Kidney (tissue), 14 donors: Measurements from ENCODE around the gene GTPBP8. TPM values are rescaled to one million over a fixed set of nuclear protein-coding genes. Genes with fewer than 3 reads are reported as not detected.
A peak's percentile ranks its signal among the peaks of the same experiment; 100 is the strongest.
"Not testable (repeated sequence)": the region's sequence is repeated elsewhere in the genome, so short reads cannot be mapped to it uniquely, and the experiment has no call there.

Experiments used
- DNase-seq, 5 donors: peaks; one replicate each; pipeline ENCODE4 v3.0.0-alpha.2; 2013 to 2020
- FAIRE-seq: peaks from 2 replicates; lab custom pipeline; 2012; peaks lifted over from hg19 to GRCh38; lab: Jason Lieb, UNC
- H3K27ac ChIP-seq, 2 donors: one replicate each; pipeline ENCODE4 v1.7.0; 2013; ENCODE audit warnings: low read depth in 2 of 2, low read length in 2 of 2, inconsistent platforms in 1 of 2
- H3K27me3 ChIP-seq: one replicate; pipeline ENCODE4 v1.7.1; 2013; ENCODE audit warnings: low read length, inconsistent platforms; ENCODE audit not compliant: control insufficient read depth, insufficient read depth
- H3K36me3 ChIP-seq, 3 donors: one replicate each; pipeline versions ENCODE4 v1.7.0 to v1.7.1; 2013; ENCODE audit warnings: low read length in 3 of 3, control low read depth in 1 of 3, inconsistent platforms in 1 of 3; ENCODE audit not compliant: insufficient read depth in 3 of 3, control insufficient read depth in 2 of 3
- H3K4me1 ChIP-seq, 3 donors: one replicate each; pipeline versions ENCODE4 v1.7.0 to v1.7.1; 2013; ENCODE audit warnings: low read length in 3 of 3, inconsistent platforms in 1 of 3, low read depth in 1 of 3; ENCODE audit not compliant: control insufficient read depth in 2 of 3, insufficient read depth in 2 of 3
- H3K4me3 ChIP-seq, 3 donors: one replicate each; pipeline versions ENCODE4 v1.7.0 to v1.8.1; 2013; ENCODE audit warnings: low read length in 3 of 3, control low read depth in 1 of 3, inconsistent platforms in 1 of 3
- H3K9ac ChIP-seq, 3 donors: one replicate each; pipeline versions ENCODE4 v1.7.0 to v1.7.1; 2013; ENCODE audit warnings: low read length in 3 of 3, control low read depth in 1 of 3, inconsistent platforms in 1 of 3
- H3K9me3 ChIP-seq, 3 donors: one replicate each; pipeline versions ENCODE4 v1.7.0 to v1.7.1; 2013; ENCODE audit warnings: low read length in 3 of 3, control low read depth in 1 of 3, inconsistent platforms in 1 of 3; ENCODE audit not compliant: control insufficient read depth in 2 of 3, insufficient read depth in 1 of 3
- intact Hi-C: fragments of 100-400 bp; cut with DNase I; formaldehyde crosslinking; loops from one replicate; pipeline ENCODE4 v1.11.1; 2022
- polyA plus RNA-seq: library from polyadenylated mRNA; stranded (reverse); fragments of 350-450 nt; fragmentation: Illumina TruSeq; extraction: RNeasy Lipid Tissue Mini Kit (QIAGEN cat#74804); gene quantifications from one replicate; pipeline ENCODE4 v1.2.3, GENCODE V29; 2014; ENCODE audit warnings: low read depth, low replicate concordance; ENCODE audit not compliant: insufficient read depth
- total RNA-seq: library from RNA; stranded (reverse); fragmentation: NEBNext Ultra II Directional; extraction: Animal tissue kit (Norgen Biotek cat#: 25700); gene quantifications from one replicate; pipeline ENCODE4 v1.2.1, GENCODE V29; 2021
- TF ChIP-seq, protein P1 (sequence below): IDR thresholded peaks from 3 replicates; pipeline ENCODE4 v1.5.1; 2012; ENCODE audit warnings: mild to moderate bottlenecking, moderate library complexity, borderline replicate concordance; ENCODE audit not compliant: insufficient read depth; ENCODE audit errors: extremely low read depth
- donor health status: control.
- donor health status: control.
- donor health status: control.
- donor health status: control.
- donor health status: control.
- donor health status: DM: yes; HTN: yes; CAD: no.
- donor health status: Normal renal cell carcinoma (clear cell type).

The GTPBP8 gene
- total and polyA plus RNA-seq, 2 donors from 2014 or later: 11.0 to 13.7 TPM

DNA sequence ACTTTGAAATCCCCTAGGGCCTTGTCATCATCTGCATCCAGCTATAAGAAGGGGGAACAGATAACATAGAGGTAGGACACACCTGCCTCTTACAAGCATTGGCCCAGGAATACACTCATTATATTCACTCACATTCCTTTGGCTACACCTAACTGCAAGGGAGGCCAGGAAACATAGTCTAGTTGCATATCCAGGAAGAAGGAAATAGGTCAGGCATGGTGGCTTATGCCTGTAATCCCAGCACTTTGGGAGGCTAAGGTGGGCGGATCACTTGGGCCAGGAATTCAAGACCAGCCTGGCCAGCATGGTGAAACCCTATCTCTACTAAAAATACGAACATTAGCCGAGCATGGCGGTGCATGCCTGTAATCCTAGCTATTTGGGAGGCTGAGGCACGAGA lies 48.8 kb downstream of the GTPBP8 start:
- Histone ChIP-seq H3K27me3 (no peaks in the 10 kb centered on the region), H3K4me3 (no peak overlapping the region), H3K27ac (no peak overlapping the region), H3K36me3 (no peaks in the 10 kb centered on the region), H3K9ac (no peak overlapping the region), H3K9me3 (no peaks in the 10 kb centered on the region), H3K4me1 (no peaks in the 10 kb centered on the region)
- DNase-seq (no peak), FAIRE-seq (no peak)
- intact Hi-C loops: no loop called here
- TF ChIP-seq, protein P1, sequence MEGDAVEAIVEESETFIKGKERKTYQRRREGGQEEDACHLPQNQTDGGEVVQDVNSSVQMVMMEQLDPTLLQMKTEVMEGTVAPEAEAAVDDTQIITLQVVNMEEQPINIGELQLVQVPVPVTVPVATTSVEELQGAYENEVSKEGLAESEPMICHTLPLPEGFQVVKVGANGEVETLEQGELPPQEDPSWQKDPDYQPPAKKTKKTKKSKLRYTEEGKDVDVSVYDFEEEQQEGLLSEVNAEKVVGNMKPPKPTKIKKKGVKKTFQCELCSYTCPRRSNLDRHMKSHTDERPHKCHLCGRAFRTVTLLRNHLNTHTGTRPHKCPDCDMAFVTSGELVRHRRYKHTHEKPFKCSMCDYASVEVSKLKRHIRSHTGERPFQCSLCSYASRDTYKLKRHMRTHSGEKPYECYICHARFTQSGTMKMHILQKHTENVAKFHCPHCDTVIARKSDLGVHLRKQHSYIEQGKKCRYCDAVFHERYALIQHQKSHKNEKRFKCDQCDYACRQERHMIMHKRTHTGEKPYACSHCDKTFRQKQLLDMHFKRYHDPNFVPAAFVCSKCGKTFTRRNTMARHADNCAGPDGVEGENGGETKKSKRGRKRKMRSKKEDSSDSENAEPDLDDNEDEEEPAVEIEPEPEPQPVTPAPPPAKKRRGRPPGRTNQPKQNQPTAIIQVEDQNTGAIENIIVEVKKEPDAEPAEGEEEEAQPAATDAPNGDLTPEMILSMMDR: no peak

DNA sequence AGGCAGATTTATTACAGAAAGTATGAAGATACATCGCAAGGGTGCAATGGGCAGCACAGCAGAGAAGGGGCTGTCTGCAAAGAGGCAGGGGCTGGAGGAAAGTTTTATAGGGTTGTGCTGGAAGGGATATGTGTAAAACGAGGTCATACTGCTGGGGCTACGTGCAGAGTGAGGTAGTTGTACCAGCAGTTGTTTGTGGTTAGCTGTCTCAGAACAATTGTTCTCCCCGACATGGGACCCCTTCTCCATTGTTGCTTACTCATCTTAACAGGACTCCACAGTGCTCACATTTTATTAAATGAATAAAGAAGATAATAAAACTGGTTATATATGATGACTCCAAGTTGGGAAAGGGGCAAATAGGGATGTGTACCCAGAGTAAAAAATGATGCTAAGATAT lies 49.4 kb downstream of the GTPBP8 start:
- TF ChIP-seq, protein P1: no peak
- intact Hi-C loops: no loop called here

DNA sequence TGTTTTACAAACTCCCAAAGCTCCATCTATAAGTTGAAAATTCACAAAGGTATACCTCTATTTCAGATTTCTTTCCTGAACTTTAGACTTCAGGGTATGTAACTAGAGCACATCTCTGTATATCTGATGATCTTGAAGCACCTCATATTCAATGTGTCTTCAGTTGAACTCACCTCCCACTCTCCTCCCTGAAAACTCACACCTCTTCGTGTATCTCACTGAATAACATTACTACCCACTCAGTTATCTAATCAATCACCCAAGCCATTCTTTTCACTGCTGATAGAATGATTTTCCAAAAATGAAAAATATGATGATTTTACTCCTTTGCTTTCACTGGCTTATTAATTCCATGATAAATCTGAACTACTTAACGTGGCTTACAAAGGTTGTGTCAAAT lies 52.9 kb downstream of the GTPBP8 start:
- peaks cover 0 to 3% (median 0%) of the 10 kb centered on the region in 3 donors for H3K9me3 ChIP-seq
- FAIRE-seq (no peak), DNase-seq (no peak)
- no peak overlapping the region for H3K27ac ChIP-seq
- TF ChIP-seq, protein P1: no peak
- no peaks in the 10 kb centered on the region for H3K27me3 ChIP-seq
- no peaks in the 10 kb centered on the region for H3K36me3 ChIP-seq
- H3K9ac ChIP-seq: no peak overlapping the region
- H3K4me1 ChIP-seq: no peaks in the 10 kb centered on the region
- no peak overlapping the region for H3K4me3 ChIP-seq
- intact Hi-C loops: no loop called here

More for the DNA sequence above, 49.4 kb downstream of the GTPBP8 start:
- H3K27ac ChIP-seq: no peak overlapping the region
- FAIRE-seq (no peak), DNase-seq (no peak)
- no peaks in the 10 kb centered on the region for H3K27me3 ChIP-seq
- no peaks in the 10 kb centered on the region for H3K36me3 ChIP-seq
- H3K4me3 ChIP-seq: no peak overlapping the region
- no peak overlapping the region for H3K9ac ChIP-seq
- H3K9me3 ChIP-seq: peaks cover 0 to 3% (median 0%) of the 10 kb centered on the region in 3 donors
- H3K4me1 ChIP-seq: no peaks in the 10 kb centered on the region

DNA sequence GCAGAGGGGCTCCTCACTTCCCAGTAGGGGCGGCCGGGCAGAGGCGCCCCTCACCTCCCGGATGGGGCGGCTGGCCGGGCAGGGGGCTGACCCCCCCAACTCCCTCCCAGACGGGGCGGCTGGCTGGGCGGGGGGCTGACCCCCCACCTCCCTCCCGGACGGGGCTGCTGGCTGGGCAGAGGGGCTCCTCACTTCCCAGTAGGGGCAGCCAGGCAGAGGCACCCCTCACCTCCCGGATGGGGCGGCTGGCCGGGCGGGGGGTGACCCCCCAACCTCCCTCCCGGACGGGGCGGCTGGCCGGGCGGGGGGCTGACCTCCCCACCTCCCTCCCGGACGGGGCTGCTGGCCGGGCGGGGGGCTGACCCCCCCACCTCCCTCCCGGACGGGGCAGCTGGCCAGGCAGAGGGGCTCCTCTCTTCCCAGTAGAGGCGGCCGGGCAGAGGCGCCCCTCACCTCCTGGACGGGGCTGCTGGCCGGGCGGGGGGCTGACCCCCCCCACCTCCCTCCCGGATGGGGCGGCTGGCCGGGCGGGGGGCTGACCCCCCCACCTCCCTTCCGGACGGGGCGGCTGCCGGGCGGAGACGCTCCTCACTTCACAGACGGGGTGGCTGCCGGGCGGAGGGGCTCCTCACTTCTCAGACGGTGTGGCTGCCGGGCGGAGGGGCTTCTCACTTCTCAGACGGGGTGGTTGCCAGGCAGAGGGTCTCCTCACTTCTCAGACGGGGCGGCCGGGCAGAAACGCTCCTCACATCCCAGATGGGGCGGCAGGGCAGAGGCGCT lies 55.6 kb downstream of the GTPBP8 start:
- FAIRE-seq, H3K4me1 ChIP-seq, intact Hi-C loops, H3K27ac ChIP-seq, H3K27me3 ChIP-seq, H3K9me3 ChIP-seq, H3K4me3 ChIP-seq, H3K36me3 ChIP-seq, H3K9ac ChIP-seq: not testable (repeated sequence)
- peak in 1 of 5 donors; percentile 59 for DNase-seq
